ENCODE data around the gene LCN12.

Gene LCN12

DNA sequence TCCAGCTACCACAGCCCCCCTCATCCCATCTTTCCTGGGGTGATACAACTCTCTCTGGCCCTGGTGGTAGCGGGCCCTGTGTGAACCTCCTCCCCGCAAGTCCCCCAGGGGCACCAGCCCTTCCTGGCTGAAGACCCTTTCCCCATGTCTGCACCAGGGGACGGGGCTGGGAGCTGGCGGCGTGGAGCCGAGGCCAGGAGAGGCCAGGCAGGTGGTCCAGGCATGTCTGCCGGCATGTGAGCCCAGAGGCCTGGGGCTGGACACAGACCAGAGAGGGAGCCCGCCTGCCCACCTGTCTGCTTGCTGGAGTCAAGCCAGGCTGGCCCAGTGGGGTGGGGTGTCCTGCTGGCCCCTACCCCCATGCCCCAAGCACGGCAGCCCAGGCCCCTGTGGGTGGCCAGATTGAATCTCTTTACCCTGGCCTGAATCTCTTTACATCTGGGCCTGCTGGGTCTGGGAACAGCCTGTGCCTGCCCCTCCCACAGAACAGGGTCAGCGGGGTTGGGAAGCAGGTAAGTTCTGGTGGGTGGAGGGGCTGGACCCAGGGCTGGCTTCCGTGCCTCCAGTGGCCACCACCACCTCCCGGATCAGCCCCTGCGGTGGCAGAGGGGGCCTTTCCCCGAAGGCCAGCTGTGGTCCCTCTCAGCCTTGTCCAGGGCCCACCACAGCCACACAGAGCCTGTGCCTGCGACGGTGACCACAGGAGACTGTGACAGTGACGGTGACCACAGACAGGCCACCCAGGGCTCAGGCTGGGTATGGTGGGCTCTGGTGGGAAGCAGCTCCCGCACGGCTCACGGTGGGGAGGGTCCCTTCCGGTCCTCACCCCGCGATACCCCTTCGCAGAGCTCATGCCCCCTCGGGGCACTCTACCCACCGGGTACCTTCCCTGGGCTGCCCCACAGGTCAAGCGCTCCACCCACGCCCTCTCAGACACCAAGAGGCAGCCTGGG, 7.1 kb downstream of the LCN12 start:
- DNase-seq (ENCODE audit: low read depth), result no peak

DNA sequence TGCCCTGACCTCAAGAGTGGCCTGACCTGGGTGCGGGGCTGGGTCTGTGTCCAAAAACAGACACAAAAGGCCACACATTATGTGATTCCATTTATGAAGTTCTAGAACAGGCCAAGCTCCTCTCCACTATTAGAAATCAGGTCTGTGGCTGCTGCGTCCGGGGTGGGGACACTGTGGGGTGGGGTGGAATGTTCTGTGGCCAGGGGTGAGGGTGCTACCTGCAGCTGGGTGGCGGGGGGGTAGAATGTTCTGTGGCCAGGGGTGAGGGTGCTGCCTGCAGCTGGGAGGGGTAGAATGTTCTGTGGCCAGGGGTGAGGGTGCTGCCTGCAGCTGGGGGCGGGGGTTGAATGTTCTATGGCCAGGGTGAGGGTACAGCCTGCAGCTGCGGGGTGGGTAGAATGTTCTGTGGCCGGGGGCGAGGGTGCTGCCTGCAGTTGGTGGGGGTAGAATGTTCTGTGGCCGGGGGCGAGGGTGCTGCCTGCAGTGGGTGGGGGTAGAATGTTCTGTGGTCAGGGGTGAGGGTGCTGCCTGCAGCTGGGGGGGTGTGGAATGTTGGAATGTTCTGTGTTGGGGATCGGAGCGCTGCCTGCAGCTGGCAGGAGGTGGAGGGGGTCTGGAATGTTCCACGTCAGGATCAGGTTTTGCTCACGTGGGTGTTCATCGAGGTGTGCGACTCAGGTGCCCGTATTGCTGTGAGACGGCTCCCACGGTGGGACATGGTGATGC, 8.3 kb downstream of the LCN12 start:
- no peak for DNase-seq (ENCODE audit: low read depth)

DNA sequence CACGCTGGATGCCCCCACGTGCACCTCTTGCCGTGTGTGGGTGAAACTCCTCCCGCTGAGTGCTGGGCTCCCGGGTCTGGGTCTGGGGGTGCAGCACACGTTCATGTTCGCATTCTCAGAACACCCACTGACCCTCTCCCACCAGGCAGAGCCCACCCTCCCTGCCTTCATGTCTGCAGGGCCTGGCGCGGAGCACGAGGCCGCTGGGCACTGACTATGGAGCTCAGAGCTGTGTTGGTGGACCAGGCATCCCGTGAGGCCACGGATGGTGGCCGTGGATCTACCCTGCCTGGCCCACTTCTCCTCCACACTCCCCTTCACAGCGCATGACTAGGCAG, 8.8 kb downstream of the LCN12 start:
- DNase-seq (ENCODE audit: low read depth), result no peak

DNA sequence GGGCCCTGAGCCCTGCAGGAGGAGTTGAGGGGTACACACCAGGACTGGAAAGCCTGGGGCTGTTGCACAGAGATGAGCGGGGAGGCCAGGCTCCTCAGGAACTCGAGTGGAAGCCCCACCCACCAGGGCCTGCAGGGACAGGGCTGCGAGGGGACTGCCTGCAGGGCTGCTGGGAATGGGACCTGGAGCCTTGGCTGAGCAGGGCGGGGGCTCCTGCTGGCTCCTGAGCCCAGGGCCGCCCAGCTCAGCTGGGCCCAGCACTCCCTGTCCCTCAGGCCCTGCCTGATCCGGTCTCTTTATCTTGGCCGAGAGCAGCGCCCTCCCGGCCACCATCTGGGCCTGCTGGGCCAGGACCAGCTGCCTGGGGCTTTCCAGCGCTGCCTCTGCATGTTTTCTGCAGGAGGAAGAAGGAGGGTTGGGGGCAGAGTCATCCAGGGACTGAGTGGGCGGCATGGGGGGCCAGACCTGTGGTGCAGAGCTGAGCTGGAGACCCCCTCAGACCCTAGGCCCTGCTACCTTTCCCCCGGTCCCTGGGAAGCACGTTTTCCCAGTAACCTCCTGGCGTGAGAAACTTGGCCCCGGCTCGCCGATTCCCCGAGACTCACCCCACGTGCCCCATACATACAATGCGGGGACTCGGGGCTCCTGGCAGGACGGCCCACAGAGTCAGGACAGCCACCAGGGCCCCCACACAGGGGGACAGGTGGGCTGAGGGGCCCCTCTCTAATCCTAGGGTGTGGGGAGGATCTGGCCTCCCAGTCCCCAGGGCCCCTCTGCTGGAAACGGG, 9.4 kb downstream of the LCN12 start:
- no peak for DNase-seq (ENCODE audit: low read depth)

DNA sequence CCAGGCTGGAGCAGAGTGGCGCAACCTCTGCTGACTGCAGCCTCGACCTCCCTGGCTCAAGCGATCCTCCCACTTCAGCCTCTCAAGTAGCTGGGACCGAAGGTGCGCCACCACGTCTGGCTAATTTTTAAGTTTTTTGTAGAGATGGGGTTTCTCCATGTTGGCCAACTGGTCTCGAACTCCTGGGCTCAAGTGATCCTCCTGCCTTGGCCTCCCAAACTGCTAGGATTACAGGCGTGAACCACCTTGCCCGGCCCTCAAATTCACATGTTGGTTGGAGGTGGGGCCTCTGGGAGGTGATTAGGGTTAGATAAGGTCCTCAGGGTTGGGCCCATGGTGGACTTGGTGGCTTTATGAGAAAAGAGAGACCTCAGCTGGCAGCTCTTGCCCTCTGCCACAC, 10.1 kb downstream of the LCN12 start:
- no peak for DNase-seq (ENCODE audit: low read depth)

DNA sequence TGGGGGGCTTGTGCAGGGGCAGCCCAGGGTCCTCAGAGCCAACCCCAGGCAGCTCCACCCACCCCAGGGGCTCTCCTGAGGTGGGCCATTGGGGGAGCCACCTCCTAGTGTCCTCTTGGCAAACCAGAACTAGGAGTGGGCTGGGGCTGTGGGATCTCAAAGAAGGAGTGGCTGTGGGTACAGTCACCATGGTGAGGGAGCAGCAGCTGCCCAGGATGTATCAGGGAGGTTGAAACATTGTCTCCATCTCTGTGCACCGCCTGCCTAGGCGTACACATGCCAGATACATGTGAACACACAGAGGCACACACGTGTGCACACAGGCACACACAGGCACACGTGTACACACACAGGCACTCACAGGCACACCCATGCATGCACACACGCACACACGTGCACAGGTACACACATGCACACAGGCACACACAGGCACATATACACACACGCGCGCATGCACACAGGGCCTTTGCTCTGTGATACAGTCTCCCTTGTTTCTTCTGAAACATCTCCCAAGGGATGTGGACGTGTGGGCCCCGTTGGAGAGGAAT, 10.7 kb downstream of the LCN12 start:
- no peak for DNase-seq (ENCODE audit: low read depth)

DNA sequence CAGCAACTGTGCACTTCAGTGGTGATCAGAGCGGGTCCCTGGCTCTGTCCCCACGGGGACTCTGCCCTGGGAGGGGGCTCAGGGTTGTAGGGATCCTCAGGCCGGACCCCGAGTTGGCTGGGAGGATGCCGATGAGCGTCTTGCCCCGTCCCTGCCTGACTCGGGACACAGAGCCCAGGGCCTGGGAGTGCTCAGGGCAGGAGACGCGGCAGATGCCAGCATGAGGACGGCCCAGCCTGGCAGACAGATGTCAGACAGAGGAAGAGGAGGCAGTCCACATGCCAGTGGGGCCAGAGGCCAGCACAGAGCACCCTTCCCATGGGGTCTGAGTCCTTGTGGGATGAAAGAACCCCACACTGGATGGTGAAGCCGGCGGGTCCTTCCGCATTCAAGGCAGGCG, 11.3 kb downstream of the LCN12 start:
- no peak for DNase-seq (ENCODE audit: low read depth)

DNA sequence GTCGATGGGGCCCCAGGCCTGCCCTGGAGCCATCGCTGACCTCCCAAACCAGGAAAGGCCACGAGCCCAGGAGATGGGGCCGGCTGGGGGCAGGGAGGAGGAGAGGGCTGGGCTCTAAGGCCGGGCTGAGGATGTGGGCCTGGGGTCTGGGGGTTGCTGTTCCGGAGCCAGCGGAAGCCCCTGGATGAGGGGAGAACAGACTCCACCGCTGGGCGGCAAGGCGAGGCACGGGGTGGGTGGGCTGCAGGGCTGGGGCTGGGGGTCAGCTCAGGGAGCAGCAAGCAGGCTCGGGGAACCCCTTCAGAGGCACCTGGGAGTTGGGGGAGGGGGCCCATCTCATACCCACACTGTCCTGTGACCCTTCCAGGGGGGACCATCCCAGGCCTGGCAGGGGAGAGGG, 11.7 kb downstream of the LCN12 start:
- DNase-seq (ENCODE audit: low read depth), result no peak

GRCh38 chr9:136964171-136964689, 12.2 kb downstream of the LCN12 start:
- DNase-seq (ENCODE audit: low read depth), result no peak

DNA sequence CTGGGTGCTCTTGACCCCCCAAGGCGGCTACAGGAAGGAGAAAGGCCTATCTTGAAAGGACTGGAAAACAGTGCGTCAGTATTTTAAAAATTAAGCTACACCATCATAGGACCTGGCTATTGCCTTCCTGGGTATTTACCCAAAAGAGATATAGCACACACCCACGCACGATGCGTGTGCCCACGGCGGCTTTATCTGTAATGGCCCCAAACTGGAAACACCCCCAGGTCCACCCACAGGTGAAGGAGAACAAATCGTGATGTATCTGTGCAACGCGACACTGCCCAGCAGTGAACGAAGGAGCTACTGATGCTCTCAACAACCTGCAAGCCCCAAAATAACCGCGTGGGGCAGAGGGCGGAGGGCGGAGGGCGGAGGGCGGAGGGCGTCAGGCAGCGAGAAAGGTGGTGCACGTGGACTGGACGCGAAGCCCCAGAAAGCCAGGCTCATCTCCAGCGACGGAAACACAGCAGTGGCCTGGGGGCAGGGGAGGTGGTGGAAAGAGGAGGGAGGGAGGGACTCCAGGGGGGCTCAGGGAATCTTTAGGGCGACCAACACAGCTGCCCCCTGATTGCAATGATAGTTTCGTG, 12.9 kb downstream of the LCN12 start:
- DNase-seq (ENCODE audit: low read depth), result no peak

DNA sequence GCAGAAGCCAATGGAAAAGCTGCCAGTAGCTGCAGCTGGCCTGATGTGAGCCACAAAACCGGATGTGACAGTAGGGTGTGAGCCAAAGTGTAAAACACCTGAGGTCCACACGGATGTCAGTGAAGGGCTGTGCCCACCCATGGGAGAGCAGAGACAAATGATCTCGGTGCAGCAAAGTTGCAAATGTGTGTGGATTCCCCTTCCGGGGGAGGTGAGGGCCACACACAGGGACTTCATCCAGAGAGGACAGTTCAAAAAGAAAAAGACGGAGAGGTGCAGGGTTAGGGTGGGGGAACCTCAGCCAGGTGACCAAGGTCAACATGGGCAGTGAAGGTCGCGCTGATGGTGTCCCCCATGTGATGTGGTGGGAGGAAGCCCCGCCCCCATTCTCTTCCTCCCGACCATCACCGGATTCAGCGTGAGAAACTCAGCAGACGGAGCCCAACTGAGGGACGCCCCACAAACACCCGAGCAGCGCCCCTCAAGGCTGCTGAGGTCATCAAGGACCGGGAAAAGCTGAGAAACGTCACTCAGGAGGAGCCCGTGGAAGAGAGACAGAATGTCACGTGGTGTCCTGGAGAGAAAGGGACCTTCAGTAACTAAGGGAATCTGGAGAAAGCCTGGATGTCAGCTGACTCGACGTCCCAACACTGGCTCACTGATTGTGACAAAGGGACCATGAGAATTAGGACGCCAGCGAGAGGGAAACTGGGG, 13.9 kb downstream of the LCN12 start:
- DNase-seq (ENCODE audit: low read depth), result no peak

- no peak for DNase-seq (ENCODE audit: low read depth)
These were observed 16.5 kb downstream of the LCN12 start for GRCh38 chr9:136968333-136969127.

DNA sequence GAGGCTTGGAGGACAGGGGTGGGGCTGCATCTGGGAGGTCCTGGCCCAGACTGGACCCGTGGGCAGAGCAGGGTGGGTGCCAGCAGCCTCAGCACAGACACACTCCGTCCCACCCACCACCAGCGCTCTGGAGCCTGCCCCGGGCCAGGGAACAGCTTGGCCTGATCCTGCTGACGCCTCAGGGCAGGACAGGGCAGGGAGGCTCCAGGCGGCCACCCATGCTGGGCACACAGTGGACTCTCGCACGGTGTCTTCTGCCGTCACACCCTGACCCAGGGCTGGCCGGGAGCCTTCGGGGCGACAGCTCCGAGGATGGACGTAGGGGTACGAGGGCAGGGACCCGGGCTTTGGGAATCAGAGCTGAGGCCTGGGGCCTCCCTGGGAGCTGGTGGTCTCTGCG, 17.1 kb downstream of the LCN12 start:
- no peak for DNase-seq (ENCODE audit: low read depth)

DNA sequence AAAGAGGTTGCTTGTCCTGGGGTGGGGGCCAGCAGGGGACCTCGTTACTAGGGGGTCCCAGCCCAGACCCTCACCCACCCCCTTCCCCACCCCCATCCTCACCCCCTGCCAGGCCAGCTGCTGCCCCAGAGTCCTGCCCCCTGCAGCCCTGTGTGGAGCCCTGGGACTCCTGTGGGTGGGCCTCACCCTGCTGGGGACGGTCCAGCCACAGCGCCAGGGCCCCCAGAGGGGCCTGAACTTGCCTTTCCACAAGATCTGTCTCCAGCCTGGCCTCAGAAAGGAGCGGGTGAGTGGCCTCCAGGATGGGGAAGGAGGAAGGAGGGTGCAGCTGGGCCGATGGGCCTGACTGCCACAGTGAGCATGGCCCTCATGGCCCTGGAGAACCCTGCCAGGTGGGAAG, 17.7 kb downstream of the LCN12 start:
- no peak for DNase-seq (ENCODE audit: low read depth)

DNA sequence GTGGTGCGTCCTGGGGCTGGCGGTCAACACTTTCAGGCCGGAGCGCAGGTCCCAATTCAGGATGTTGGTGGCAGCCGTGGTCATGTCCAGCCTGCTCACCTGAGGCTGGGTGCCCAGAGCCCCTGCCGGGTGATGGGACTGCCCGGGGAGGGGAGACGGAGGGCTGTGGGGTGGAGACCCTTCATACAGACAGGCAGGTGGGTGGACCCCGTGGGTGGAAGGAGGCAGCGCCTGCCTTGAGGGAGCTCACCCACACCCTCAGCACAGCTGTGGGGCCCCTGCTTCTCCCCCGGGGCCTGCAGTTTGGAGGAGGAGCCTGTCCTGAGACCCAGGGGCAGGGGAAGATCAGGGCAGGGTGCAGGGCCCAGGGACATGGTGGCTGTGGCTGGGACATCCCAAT, 18.3 kb downstream of the LCN12 start:
- no peak for DNase-seq (ENCODE audit: low read depth)

DNA sequence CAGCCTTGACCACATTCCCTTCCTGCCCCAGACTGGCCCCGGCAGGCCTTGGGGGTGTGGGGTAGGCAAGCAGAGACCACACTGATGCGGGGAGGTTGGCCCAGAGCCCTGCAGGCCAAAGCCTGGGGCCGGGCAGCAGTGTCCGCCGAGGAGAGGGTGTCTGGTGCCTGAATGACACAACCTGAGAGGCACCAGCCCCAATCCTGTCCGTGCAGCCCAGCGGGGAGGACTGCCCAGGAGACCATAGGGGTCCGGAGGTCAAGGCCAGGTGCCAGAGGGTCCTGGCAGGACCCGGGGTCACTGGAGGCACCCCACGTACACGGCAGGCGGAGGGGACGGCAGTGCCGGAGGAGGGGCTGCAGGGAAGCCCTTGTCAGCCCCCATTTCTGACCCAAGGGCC, 19.7 kb downstream of the LCN12 start:
- DNase-seq (ENCODE audit: low read depth), result no peak

DNA sequence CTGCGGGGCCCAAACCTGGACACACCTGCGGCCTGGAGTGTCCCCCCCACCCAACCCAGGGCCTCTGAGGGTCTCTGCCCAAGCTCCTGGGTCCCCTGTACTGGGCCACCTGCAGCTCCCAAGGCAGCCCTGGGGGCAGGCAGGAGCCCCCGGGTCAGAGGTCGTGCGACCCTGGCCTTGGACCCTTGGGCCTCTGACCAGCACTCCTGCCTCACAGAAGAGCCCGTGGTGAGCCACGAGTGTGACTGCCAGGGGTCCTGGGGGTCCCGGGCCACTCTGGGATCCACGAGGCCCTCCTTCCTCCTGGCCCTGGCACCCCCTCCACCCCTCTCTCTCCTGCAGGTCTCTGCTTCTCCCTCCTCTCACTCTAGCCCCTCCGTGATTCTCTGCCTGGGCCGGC, 20.3 kb downstream of the LCN12 start:
- DNase-seq (ENCODE audit: low read depth), result no peak

DNA sequence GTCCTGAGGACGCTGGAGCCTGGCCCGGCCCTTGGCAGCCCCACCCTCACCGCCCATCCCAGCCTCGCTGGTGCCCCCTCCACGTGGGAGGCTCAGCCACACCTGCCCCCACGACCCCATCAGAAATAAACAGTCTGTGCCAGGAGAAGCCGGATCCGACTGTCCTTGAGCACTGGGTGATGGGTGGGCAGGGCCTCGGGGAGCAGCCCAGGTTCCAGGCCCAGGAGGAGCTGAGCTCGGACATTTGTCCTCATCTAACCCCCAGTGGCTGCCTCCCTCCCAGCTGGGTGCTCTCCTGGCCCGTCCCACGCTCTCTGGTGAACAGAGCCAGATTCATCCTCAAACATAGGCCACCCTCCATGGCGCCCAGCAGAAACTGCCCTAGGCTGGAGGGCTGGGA, 20.7 kb downstream of the LCN12 start:
- no peak for DNase-seq (ENCODE audit: low read depth)

DNA sequence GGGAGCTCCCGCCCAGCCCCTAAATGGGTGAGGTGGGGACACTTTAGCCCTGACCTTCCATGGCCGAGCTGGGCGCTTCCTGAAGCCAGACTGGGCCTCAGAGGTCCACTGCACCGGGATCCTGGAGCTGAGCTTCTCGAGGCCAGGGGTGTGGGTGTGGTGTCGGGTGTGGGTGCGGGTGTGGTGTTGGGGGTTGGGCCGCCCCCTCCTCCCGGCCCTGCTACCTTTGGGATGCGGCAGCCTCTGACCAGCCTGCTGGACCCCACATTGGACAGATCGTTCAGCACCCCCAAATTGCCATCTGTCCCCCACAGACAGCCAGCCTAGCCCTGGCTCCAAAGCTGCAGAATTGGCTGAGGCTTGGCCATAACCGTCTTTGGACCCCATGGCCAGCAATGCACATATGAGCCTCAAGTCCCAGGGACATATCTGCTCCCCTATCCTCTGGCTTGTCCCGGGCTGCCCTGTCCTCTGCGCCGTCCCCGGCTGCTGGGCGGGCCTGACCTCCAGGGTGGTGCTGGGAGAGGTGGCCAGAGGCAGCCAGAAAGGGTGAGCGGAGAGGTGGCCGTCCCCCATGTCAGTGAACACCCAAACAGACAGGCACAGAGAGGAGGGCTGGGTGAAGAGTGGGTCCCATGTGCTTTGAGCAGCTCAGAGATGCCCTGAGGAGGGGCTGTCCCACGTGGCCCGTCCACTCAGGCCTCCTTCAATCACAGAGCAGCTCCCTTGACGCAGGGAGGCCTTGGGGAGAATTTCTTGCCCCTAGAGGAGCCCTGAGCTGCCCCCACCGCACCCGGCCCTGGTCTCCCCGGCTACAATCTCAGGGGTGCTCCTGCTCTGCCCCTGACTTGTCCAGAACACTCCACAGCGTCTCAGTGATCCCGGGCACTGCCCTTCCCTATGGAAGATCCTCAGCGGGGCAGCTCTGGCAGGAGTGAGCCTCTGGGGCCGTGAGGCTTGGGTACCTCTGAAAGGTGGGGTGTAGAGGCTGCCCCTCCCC, 21.8 kb downstream of the LCN12 start:
- DNase-seq (ENCODE audit: low read depth), result no peak

All from stimulated activated CD8-positive, alpha-beta memory T cell treated with anti-CD3 and anti-CD28 coated beads, Interleukin-4, amount 100 ng/mL, for 24 hours (primary cell).